ENCODE data around the gene CADM1.

DNA sequence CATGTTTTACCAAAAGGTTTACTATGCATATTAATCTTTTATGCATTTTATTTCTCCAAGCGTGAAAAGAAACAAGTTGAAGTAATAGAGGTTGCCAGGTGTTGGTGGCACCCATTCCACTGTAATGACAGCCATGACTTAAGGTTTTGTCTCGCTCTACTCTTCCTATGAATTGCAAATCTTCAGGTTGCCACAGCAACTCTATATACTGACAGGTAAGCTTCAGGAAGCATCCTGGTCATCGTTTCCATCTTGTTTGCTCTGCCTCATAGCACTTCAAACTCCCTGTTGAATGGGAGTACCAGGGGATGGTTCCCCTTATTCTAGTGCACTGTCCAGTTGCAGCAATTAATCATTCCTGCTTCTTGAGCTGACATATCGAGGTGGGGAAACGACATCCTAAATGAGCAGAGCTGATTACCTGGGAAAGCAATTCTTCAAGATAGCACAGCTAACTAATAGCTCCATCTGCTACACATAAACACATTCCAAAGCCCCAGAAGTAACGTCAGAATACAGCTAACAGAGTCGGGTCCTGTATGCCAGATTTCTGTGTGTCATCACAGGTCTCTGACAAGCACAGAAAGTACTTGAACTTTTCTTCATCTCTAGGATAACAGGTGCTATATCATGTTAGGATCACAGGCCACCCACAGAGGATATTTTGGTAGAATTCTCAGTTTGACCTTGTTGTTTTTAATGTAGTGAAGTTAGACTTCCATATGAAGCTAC lies 80.3 kb downstream of the CADM1 start:
- TF ChIP-seq EZH2phosphoT487 (IDR thresholded peaks at IDR 0.05; ENCODE audit: low read depth, severe bottlenecking, unreplicated experiment) (no peak), EZH2 (IDR thresholded peaks at IDR 0.05; ENCODE audit: borderline replicate concordance) (no peak)
- TF ChIP-seq, protein P1, sequence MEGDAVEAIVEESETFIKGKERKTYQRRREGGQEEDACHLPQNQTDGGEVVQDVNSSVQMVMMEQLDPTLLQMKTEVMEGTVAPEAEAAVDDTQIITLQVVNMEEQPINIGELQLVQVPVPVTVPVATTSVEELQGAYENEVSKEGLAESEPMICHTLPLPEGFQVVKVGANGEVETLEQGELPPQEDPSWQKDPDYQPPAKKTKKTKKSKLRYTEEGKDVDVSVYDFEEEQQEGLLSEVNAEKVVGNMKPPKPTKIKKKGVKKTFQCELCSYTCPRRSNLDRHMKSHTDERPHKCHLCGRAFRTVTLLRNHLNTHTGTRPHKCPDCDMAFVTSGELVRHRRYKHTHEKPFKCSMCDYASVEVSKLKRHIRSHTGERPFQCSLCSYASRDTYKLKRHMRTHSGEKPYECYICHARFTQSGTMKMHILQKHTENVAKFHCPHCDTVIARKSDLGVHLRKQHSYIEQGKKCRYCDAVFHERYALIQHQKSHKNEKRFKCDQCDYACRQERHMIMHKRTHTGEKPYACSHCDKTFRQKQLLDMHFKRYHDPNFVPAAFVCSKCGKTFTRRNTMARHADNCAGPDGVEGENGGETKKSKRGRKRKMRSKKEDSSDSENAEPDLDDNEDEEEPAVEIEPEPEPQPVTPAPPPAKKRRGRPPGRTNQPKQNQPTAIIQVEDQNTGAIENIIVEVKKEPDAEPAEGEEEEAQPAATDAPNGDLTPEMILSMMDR (IDR thresholded peaks at IDR 0.05; ENCODE audit: poor library complexity): no peak
